Kidney tubule cell (primary cell): Measurements from ENCODE around the gene PRKCA.

Experiments
- DNase-seq: peaks from one replicate; pipeline ENCODE4 v3.0.0-alpha.2; 2018; ENCODE audit warnings: low spot score

Gene PRKCA

DNA sequence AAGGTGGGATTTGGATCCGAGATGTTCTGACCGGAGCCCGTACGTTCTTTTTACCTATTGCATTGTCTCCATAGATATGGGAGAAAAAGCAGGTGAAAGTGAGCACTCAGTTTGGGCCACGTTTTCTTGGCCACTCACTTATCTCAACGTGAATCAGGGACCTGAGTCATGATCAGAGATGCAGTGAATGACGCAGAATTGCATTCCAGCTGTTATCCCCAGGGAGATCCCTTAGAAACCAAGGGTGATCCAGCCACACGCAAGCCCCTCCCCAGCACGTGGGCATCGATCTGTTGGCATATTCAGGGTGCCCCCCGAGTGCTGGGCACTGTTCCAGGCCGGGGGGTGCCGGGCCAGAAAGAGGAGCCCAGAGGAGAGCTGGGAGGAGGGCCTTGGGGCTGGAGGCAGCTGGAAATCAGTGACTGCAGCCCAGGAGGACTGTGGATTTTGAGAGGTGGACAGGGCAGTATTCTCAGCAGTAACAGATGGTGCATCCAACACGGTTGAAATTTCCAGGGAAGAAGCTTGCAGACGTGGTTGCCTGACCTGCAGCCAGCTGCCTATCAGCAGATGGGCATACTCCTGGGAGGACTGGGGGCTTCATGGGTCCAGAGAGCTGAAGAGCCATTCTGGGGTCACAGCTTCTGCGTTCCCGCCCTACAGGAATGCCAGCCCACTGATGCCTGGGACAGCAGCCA lies 445.3 kb downstream of the PRKCA start:
- DNase-seq: no peak

DNA sequence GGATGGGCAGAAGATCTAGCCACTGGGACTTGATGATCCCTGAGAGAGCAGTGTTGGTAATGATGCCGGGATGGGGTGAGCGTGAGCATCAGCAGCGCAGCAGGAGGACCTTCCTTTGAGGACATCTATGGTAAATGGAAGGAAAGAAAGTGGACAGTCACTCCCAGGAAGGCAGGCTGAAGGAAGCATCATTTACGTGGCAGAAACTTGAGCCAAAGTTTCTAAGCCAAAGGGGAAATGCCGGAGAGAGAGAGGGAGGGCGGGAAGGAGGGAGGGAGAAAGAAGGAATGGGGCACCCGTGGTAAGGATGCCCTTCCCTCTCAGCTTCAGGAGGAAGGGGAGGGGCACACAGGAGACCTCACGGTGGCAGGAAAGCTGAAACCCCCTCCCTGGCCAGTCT lies 446.2 kb downstream of the PRKCA start:
- DNase-seq: no peak

DNA sequence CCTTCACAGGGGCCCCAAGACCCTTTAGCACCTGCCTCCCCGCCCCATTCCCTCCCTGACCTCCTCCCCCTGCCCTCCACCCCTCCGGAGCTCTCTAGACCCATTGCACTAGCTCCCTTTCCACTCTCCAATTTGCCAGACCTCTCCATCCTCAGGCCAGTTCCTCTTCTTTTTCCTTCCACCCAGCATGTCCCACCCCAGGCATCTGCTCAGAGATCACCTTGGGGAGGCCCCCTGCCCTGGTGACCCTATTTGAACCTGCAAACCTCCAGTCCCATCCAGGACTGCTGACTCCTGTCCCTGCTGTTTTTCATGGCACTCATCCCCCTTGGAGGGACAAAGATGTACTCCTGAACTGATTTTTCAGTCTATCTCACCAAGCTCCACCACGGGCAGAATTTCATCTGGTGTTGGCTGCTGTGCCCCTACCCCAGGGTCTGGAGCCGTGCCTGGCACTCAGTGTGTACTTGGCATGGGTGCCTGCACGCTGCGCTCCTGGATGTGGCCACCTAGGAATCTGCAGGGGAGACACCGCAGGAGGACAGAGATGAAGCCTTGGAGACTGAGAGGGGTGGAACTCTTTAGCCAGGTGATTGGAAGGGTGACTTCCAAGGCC lies 446.9 kb downstream of the PRKCA start:
- DNase-seq: no peak

DNA sequence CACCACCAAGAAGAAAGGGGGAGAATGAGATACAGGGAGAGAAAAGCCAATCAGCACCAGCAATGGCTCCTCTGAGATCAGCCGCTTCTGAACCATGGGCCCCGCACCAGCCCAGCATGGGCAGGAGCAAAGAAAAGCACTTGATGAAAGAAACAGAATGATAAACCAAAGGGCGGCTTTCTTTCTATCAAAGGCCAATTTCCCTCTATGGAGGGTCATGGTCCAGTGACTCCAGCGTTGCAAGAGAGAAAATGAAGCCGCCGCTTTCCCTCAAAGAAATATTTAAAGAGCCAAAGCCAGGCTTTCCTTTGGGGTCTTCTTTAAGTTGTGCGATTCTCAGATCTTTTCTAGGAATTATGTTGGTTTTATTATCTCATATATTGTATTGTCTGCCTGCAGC lies 447.7 kb downstream of the PRKCA start:
- no peak for DNase-seq

DNA sequence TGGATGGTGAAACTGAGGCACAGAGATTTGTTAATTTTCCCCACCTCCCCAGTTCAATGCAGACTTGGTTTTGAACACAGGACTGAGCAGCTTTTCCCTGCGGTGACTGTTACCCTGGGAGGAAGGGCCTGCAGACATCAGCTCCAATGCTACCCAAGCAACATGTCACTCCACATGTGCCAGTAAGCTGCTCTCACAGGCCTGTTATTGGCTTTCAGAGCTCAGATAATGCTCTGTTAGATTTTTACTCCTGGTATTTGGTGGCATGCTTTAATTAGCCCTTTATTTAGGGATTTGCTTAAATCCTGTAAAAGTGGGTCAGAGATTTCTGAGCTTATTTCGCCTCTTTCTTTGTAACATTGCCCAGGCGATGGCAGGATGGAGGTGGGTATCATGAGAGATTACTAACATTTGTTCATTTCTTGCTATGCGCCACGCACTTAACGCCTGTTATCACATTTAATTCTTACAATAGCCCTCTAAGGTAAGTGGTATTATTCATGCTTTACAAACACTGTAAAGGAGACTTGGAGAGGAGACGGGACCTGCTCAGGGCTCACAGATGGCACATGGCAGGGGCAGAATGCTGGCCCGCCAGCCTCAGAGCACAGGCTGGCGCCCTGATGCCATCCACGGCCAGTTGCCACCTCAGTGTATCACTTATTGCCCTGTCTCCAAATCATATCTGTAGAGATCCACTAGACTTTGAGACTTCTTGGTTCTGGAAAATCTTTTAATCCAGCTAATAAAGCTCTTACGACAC lies 448.5 kb downstream of the PRKCA start:
- no peak for DNase-seq

DNA sequence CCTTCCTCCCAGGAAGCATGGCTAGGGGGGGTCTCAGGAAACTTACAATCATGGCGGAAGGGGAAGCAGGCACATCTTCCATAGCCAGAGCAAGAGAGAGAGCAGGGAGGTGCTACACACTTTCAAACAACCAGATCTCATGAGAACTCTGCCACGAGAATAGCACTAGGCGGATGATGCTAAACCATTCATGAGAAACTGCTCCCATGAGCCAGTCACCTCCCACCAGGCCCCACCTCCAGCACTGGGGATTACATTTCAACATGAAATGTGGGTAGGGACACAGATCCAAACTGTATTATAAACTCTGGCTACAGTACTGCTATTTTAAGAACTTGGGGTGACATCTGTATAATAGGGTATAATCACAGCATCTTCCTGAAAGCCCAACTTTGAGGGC lies 449.4 kb downstream of the PRKCA start:
- DNase-seq: no peak

DNA sequence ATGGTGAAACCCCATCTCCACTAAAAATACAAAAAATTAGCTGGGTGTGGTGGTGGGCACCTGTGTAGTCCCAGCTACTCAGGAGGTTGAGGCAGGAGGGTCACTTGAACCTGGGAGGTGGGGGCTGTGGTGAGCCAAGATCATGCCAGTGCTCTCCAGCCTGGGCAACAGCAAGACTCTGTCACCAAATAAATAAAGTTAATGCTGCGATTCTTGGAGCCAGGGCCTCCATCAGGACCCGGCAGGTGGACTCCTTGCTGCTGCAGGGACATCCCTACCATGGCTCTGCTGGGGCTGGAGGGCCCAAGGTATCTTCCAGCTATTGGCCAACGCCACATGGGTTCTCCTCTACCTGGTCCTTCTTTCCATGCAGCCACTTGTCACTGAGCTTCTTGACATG lies 450.0 kb downstream of the PRKCA start:
- DNase-seq: no peak

DNA sequence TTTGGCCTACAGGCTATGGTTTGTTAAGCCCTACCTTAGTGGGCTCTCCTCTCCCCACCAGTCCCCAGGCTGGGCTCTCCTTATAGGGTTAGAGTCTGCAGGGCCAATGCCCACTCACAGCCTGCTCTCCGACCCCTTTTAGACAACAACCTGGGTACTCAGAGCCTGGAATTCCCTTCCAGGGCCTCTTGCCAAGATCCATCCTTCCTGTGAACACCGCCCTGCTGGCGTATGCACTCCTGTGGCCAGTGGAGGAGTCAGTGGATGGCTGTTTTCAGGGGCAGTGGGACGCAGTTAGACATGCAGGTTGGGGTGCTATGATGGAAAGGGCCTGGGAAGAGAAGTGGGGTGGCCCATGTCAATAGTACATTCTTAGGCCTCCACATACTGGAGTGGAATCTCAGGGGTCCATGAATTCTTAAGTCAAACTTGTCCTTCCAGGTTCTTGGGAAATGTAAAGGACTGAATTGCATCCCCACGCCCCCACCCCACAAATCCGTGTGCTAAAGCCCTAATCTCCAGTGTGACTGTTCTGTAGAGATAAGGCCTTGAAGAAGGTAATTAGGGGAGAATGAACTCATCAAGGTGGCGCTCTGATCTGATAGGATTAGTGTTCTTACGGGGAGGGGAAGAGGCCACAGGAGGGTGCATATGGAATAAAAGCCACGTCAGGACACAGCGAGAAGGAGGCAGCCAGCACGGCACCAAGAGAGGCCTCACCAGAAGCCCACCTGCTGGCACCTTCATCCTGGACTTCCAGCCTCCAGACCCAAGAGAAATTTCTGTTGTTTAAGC lies 450.9 kb downstream of the PRKCA start:
- DNase-seq: no peak

DNA sequence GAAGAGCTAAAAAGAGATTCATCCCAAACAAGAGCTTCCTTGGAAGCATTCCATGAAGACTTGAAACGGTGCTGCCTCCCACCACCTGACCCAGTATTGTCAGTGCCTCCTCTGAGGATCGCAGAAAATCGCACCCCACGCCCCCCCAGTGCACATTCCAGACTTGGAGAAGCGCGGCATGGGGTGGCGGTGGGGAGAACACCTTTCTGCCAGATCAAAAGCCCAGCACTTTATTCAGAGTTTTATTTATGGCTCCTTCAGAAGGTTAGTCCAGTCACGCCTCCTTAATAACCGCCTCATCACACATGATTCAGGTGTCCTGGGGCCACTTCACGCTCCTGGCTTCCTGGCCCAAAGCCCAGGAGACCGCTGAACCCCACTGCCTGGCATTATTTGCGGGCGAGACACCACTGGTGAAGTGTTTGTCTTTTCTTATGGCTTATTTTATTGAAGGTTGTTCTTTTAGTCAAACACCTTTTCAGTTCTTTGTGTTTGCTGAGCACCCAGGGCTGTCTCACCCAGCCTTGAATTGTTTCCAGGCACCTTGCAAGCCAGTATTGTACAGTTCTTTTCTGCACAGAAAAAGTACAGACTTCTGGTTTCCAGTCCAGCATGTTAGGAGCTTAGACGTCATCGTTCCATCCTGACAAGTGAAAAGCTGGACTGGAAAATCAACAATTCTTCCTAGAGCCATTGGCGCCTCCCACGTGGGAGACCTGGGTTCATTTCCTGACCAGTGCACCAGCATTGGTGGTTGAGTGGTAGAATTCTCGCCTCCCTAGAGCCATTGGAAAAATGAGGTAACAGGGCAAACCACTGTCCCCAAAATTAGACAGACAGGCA lies 452.9 kb downstream of the PRKCA start:
- peak; percentile 79 for DNase-seq

DNA sequence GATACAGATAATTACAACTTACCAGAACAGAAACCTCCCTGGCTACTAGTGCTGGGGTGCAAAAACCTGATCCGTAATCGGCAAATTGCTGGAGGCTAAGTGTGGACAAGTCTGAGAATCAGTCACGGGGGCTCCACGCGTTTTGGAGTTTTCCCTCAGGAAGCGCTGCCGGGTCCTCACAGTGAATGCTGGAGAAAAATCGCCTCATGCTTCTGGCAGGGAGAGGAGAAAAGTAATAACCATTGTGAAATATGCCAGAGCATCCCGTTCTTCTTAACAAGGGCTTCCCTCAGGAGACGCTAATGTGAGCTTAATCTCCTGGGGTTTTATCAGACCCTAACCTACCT lies 453.5 kb downstream of the PRKCA start:
- DNase-seq: no peak

DNA sequence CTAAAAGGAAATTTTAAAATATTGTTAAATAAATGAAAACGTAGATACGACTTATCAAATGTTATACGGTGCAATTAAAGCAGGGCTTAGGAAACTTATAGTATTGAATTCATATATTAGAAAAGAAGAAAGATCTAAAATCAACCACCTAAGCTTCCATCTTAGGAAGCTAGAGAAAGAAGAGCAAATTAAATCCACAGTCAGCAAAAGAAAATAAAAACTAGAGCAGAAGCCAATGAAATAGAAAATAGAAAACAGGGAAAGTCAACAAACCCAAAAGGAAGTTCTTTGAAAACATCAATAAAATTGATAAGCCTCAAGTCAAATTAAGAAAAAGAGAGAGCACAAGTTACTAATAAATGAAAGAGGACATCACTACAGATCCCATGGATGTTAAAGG lies 457.9 kb downstream of the PRKCA start:
- DNase-seq: no peak

DNA sequence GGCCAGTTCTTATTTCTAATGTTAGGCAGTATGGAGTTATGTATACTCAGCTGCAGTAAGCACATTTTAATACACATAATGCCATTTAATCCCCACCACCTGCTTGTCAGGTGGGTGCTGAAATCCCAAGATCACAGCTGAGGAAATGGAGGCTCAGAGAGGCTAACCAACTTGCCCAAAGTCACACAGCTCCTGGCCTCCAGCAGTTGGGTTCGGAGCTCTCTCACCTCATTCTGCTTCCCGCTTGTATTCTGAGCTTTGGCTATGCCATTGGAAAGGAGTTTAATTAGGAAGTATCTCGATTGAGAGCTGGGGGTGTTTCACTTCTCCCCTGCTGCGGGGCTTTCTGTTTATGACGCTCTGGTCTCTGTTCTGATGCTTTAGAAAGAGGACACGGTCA lies 459.9 kb downstream of the PRKCA start:
- no peak for DNase-seq

DNA sequence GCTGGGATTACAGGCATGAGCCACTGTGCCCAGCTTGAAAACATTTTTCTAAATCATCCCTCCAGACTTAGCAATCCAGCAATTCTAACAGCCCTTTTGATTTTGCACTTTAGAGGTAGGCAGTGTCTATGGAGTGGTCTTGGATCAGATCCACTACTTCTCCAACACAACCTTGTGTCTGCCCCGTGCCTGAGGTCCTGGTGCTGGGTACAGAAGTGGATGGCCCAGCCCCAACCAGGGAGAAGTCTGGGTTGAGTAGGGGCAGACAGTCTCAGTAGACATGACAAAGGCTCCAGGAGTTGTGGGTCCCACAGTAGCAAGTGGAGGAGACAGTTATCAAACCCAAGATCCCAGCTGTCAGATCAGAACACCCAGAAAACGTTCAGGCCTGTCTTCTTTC lies 460.6 kb downstream of the PRKCA start:
- DNase-seq: no peak

DNA sequence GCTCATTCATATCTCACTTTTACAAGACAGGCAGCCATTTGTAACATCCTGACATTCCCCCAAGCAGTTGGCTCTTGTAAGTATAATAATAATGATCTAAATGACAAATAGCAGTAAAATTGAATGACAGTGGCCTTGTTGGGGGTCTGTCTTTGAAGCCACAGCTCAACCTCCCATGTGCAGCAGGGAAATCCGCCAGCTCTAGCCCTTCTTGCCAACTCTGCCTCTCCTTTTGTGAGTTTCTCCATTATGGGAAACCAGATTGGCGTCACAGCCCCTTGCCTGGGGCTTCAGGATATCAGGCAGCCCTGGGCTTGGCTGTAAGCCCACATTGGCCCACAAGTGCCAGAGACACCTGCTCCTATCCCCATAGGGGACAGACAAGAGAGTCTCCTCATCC lies 462.1 kb downstream of the PRKCA start:
- no peak for DNase-seq

DNA sequence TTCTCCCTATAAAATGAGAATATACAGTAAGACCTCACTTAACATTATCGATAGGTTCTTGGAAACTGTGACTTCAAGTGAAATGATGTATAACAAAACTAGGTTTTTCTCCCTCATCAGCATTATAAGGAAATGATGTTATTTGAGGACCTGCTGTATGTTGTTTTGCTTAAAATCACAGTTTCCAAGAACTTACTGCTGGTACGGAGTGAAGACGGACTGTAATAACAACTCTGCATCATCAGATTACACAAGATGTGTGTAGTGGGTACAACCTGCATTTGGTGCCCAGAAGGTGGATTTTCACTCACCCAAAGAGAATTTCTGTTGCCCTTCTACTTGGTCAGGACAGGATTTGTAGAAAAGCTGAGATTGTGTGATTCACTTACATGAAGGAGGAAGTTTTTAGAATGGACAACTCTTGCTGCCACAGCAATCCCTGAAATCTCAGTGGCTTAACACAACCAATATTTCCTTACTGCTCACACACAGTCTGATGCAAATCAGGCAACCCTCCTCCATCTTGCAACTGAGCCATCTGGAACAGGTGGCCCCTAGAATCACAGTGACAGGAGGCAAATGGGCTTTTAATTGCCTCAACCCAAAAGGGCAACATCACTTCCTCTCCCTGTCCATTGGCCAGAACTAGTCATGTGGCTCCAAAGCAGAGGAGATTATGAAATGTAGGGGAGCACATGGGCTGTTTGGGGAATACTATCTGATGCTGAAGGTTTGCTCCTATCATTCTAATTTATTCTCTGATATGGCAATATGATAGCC lies 464.9 kb downstream of the PRKCA start:
- DNase-seq: no peak

DNA sequence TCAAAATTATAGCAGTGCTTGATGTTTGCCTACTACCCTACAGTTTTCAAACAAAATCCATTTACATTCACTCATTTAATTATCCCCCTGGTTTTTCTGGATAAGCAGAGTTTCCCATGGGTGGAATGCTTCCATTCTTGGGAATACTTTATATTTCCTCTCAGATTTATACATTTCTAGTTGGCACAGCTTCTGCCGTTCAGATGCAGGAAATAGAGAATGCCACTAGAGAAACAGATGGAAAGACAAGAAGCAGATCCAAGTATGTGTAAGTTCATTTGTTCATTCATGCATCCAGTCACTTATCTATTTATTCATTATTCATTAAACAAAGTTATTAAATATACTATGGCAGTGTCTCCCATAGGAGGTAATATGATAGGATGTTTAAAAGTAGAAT lies 467.5 kb downstream of the PRKCA start:
- no peak for DNase-seq

DNA sequence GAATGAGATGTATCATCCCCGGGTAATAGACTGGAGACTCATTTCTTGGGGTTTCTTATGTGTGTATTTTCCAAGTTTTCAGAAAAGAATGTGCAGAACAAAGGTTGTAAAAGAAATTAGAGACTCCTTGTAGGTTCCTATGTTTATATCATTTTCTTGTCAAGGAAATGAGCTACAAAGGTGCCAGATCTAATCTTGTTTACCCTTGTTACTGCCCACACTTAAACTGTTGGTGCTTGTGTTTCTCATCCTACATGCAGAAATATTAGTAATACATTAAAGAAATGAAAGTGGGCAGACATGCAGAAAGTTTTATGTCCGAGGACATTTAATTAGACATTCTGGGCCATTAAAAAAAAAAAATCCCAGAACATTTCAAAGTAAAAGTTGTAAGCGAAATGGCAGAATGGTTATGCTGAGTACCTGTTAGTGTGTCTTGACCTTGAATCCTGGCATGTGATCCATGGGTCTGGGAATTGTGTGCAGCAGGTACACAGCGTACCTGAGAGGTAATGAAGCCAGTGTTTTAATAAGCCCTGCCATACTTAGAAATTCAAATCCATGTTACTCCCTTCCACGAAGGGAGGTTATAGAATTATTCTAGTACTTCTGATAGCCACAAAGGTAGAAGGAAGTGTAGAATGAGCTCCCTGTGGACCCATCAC lies 469.9 kb downstream of the PRKCA start:
- DNase-seq: no peak

DNA sequence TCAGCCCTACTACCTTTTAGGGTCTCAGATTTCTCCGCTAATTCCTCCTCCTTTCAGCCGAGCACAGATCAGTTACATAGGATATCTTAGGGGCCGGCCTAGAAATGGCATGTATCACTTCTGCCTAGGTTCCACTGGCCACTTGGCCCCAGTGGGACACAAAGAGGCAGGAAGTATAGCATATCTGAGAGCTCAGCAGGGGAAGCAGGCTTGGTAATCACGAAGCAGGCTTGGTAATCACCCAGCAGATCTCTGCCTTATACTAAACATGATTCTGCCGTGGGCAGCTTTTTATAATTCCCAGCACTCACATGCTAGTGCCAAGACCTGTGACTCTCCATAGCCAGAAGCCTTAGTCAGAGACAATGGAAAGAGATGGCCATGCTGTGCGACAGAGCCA lies 472.9 kb downstream of the PRKCA start:
- DNase-seq: no peak

DNA sequence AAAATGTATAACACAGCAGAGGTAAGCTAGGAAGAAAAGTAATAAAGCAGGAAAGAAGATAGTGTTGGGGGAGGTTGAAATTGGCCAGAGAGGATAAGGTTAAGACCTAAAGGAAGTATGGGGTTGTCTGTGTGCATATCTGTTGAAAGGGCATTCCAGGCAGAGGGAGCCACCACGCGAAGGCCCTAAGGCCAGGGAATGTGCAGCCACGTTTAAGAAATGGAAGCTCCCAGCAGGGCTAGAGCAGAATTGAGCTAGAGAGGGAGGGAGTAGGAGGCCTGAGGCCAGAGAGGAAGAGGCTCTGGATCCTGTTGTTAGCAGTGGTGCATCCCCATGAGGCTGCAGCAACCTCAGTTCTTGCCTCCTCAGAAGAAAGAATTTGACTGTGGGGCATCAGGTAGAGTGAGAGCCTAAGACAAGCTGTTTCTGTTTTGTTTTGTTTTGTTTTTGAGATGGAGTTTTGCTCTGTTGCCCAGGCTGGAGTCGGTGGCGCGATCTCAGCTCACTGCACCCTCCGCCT lies 473.5 kb downstream of the PRKCA start:
- no peak for DNase-seq

DNA sequence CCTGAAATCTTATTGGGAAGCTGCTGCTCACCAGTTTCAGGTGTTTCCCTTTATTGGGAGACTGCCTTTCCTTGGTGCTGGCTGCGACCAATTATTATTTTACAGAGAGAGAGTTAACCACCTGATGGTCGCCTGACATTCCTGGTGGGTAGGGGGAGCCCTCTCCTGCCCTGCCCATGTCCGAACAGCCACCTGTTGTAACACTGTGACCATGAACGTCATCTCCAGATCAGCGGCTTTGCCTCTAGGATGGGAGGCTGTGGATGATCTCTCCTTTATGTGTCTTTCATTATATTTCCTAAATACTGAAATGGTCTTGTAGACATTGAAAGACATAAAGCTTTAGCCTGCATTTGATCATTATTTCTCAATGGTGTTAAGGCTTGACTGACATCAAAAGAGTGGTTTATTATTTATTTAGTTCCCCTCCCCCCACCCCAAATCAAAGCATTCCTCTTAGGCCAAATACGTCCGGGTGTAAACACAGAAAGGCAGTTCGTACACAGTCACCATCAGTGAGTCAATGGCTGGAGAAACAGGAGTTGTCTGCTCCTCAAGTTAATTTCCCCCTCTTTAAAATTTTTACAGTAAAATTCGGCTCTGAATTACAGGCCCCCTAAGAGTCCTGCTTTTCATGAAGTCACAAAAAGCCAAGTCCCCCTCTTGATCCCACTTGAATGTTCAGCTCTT lies 474.7 kb downstream of the PRKCA start:
- no peak for DNase-seq
